ENCODE data around the gene IGLL1. TPM values are rescaled to one million over a fixed set of nuclear protein-coding genes. Genes with fewer than 3 reads are reported as not detected.
"Not testable (repeated sequence)": the region's sequence is repeated elsewhere in the genome, so short reads cannot be mapped to it uniquely, and the experiment has no call there.

The IGLL1 gene
- polyA plus RNA-seq, 3 donors: 0.28 to 1.9 (median 0.88) TPM

DNA sequence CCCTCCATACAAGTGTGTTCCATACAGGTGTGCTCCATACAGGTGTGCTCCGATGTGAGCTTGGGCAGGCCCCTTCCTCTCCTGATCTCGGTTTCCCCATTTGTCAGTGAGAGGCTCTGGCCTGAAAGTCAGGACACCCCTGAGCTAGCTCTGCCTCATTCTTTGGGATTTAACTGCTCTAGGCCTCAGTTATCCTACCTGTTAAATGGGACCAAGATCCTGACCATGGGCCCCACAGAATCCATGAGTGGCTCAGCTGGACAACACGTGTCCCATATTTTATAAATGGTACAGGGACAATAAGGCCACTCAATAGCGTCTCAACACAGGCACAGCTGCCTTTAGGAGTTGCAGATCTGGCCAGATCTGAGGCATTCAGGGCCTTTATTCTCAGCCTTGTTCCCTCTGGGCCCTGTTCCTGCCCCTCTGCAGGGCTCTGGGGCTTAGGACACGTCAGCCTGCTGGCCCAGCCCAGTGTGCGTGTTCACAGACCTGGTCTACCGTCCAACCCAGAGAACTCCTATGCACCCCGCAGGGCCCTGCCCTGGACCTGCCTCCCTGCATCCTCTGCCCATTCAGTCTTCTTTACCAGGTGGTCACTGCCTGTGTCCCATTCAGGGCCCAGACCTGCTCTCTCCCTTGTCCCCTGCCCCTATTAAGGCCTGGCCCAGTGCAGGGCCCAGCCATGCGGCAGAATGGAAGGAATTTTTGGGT is 18.9 kb upstream of the IGLL1 start:
- no peak for DNase-seq (ENCODE audit: extremely low read depth in 1 of 11, low read depth in 9 of 11, low spot score in 4 of 11)

DNA sequence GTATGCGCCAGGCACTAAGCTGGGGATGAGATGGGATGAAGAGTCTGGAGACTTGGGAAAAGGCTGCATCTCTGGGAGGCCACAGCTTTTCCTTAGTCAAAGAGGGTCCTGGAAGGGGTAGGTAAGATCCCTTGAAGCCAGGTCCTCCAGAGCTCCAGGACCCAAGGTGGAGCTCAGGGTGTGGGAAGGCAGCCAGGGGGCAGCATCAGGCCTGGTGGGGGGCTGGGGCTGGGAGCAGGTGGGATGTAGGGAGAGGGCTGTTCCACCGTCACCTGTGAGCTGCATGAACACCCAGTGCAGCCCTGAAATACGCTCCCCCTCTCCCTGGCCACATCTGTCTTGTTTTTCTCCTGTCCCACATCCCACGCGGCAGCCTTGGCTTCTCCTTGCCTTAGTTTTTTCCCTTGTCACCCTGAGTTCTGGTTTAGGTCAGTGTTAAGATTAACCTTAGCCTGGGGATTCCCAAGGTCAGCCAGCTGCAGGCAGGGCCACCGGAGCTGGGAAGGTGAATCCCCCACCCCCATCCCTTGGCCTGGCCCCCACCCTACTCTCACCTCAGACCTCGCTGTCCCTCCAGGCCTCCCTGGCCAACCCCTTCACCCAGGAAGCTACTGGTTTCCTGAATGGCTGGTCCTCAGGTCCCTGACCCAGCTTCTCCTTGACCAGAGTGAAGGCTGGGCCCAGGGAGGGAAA is 17.6 kb upstream of the IGLL1 start:
- DNase-seq (ENCODE audit: extremely low read depth in 1 of 11, low read depth in 9 of 11, low spot score in 4 of 11): not testable (repeated sequence)

DNA sequence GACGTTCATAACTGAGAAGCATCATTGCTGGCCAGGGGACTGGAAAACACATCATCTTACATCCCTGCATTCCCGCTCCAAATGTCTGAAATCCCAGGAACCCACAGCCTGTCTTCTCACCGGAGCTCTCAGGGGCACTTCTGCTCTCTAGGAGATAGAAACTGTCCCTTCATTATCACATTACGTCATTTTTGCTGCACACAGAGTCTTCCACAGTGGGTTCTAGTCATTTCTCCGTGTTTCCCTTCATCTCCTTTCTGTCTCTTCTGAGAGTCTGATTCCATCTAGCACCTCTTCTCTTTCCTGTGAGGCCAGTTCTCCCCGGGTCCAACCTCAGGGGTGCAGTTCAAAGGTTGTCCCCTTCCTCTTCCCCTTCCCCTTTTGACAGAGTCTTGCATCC is 15.8 kb upstream of the IGLL1 start:
- DNase-seq (ENCODE audit: extremely low read depth in 1 of 11, low read depth in 9 of 11, low spot score in 4 of 11): not testable (repeated sequence)

DNA sequence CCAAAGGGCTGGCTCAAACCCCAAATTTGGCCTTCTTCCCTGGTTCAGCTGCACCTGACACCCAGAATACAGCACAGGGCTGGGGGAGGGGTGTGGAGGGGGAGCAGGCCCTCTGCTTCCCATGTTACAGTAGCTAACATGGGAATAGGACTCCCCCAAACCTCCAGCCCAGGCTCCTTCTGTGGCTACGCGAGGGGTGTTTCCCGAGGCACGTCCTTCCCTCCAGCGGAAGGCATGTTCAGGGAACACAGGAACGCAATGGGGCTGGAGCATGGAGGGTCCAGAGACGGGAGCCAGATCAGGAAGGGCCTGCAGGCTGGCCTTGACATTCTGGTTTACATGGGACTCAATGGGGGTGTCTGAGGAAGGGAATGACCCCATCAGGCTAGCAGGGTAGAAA is 11.8 kb upstream of the IGLL1 start:
- no peak for DNase-seq (ENCODE audit: extremely low read depth in 1 of 11, low read depth in 9 of 11, low spot score in 4 of 11)

DNA sequence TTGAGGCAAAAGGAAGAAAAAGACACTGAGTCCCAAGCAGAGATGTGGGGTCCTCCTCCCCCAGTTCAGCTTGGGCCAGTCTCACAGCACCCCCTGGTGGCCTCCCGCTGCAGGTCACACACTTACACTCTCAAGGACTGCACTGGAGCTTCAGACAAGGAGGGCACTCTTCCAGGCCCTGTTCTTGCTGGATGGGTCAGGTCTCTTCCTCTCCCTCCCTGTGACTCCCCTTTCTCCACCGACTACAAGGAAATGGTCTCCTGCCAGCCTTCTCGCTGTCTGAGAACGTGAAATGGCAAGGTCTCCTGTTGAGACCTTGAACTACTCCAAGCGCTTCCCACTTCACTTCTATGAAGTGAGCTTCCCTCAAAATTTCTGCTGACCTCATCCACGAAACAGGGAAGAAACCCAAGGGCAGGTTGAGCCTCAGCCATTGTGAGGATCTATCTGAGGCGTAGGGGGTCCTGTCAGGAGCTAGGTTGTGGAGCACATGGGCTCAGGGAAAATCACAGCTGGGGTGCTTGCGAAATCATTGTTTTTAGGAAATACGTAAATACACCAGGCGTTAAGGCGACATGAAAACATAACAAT is 11.2 kb upstream of the IGLL1 start:
- DNase-seq (ENCODE audit: extremely low read depth in 1 of 11, low read depth in 9 of 11, low spot score in 4 of 11): peak in 10 of 11 donors; percentile 30 to 67 (median 47)

DNA sequence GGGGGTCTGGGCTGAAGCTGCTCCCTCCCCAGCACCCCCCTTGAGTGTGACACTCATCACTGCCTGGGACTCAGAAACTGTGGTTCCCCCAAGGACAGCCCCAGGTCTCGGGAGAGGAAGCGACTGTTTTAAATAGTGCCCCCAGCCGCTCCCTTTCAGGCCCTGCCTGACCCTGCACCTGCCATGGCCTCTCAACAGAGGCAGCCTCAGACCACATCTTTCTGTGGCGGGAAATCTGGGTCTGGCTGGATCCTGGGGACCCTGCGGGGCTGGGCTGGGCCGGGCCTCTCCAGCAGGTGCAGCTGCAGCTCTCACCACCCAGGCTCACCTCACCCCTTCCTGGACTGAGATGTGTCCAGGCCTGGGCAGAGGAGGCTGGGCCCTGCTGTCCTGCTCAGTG is 3.7 kb upstream of the IGLL1 start:
- no peak for DNase-seq (ENCODE audit: extremely low read depth in 1 of 11, low read depth in 9 of 11, low spot score in 4 of 11)

DNA sequence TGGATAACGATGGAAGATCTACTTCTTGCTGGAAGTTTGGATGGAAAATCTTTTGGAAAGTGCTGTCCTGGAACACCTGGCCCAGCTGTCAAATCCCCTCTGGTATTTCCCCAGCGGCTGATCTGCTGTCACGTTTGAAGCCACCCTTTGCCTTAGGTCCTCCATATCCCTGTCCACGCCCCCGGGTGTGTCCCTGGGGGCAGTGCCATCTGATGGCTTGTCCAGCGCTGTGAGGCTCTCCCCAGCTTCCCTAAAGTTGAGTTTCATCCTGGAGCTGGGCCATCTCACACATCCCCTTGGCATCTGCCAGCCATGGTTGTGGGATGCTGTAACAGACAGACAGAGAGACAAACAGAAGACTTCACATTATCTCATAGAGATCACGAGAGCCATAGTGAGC is 3.1 kb upstream of the IGLL1 start:
- DNase-seq (ENCODE audit: extremely low read depth in 1 of 11, low read depth in 9 of 11, low spot score in 4 of 11): no peak

DNA sequence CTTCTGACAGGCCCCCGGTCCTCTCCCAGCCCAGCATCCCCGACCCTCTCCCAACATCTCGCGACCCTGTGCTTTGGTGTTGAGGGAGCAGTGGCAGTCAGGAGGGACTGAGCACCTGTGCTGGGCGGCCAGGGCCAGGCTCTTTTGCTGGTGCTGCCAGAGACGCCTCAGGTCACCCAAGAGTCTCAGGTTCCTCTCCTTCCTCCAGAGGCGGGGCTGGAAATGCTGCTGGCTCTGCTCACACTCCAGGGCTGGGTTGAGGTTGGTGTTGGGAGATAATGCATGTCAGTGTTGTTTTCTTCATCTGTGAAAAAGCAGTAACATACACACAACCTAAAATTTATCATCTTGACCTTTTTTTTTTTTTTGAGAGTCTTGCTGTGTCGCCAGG is 1.2 kb upstream of the IGLL1 start:
- no peak for DNase-seq (ENCODE audit: extremely low read depth in 1 of 11, low read depth in 9 of 11, low spot score in 4 of 11)

DNA sequence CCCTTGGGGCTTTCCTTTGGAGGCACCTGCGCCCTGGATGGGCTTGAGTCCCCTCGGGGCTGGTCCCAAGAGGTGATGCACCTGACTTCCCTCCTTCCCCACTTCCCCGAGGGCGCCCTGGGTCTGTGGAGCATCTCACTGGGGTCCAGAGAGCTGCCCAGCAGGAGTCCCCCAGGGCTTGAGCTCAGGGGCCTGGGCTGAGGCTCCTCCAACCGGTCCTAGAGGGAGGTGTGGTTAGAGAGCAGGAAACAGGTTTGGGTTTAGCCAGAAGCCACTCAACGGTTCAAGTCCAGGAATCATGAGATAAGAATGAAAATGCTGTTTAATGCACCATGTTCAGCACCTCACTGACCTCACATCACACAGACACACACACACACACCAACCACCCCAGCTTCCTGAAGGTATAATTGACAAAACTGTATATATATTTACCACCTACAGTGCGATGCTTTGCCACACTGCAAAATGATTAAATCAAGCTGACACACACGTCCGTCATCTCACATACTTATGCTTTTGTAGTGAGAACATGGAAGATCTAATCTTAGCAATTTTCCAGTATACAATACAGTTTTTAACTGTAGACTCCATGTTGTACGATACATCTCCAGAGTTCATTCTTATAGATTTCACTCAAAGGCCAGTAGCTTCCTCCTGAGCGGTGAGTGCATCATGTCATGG is 628 bp upstream of the IGLL1 start:
- DNase-seq (ENCODE audit: extremely low read depth in 1 of 11, low read depth in 9 of 11, low spot score in 4 of 11): no peak

DNA sequence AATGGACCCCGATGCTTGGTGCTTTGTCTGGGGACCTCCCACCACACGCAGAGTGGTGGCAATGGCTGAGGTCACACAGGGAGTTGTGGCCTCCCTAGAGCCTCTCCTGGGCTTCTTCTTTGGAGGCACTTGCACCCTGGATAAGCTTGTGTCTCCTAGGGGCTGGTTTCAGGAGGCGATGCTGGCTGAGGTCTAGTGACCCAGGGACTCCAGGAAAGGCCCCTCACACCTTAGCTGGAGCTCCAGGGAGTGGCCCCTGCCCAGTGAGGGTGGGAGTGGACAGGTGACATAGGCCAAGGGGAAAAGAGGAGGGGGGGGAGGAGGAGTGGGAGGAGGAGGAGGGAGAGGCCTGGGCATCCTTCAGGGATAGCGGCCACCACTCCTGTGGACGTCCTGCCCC is 810 bp downstream of the IGLL1 start:
- no peak for DNase-seq (ENCODE audit: extremely low read depth in 1 of 11, low read depth in 9 of 11, low spot score in 4 of 11)

DNA sequence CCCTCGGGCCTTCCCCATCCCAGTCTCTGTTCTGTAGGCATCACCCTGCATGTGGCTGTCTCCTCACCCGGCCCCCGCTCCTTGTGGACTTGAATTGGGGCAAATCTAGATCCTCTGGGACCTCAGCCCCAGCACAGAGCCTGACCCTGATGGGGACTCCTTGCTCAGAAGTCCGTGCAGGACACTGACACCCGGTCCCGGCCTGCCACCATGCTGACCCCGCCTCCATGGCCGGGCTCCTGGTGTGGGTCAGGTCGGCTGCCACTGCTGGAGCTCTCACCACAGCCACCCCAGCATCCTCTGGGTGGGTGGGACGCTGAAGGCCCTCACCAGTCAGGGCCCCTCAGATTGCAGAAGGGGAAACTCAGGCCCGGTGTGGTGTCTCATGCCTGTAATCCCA is 1.8 kb downstream of the IGLL1 start:
- no peak for DNase-seq (ENCODE audit: extremely low read depth in 1 of 11, low read depth in 9 of 11, low spot score in 4 of 11)

DNA sequence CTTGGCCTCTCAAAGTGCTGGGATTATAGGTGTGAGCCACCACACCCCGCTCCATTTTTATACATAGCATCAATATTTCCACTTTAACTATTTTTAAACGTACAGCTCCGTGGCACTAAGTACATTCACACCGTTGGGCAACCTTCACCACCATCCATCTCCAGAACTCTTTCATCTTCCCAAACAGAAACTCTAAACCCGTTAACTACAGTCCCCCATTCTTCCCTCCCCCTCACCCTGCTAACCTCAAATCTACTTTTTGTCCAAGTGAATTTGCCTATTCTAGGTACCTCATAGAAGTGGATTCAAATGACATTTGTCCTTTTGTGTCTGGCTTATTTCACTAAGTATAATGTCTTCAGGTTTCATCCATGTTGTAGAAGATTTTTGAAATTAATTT is 3.4 kb downstream of the IGLL1 start:
- no peak for DNase-seq (ENCODE audit: extremely low read depth in 1 of 11, low read depth in 9 of 11, low spot score in 4 of 11)

DNA sequence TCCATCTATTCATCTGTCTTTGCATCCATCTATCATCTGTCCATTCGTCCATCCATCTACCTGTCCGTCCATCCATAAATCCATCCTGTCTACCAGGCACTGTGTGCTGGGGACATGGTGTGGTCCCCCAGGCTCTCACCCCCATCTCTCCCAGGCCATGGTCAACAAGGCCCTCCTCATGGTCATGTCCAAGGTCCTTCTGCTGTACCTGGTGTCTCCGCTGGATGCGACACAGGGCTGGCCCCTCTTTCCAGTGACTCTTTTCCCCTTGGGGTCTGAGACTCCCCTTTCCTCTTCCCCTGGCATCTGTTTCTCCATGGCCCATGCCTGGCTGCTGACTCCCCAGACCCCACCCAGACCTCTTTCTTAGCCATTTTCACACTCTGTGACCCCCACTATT is 4.5 kb downstream of the IGLL1 start:
- no peak for DNase-seq (ENCODE audit: extremely low read depth in 1 of 11, low read depth in 9 of 11, low spot score in 4 of 11)

DNA sequence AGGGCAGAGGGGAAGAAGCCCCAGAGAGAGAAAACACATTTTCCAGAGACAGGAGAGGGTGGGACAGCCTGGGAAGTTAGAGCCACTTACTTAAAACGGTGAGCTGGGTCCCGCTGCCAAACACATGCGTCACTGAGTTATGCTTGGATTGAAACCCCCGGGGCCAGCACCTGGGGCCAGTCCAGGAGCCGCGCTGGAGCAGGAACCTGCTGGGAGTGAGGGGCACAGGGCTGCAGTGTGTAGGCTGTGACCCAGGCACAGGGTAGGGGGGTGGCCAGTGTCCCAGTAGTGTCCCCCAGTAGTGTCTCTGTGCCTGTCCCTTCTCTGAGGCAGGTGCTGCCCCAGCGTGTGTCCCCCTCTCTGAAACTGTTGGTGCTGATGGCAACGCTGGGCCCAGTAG is 5.2 kb downstream of the IGLL1 start:
- no peak for DNase-seq (ENCODE audit: extremely low read depth in 1 of 11, low read depth in 9 of 11, low spot score in 4 of 11)

DNA sequence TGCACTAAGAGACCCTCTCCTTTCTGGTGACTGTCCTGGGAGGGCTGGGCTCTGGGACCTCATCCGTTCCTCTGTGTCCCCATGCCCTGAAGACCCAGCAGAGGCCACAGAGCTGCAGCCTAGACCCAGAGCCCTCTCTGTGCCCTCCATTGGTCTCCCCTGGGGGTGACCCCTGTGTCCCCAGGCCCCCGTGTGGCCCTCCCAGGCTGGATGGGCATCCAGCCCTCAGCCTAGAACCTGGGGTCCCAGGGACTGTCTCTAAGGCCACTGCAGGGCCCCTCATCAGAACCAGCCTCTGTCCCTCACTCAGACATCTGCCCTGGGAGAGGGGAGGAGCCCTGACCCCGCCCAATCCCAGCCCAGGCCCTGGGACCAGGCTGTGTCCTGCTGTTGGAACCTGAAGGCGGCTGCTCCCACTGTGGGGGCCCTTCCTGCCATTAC is 5.7 kb downstream of the IGLL1 start:
- DNase-seq (ENCODE audit: extremely low read depth in 1 of 11, low read depth in 9 of 11, low spot score in 4 of 11): no peak

DNA sequence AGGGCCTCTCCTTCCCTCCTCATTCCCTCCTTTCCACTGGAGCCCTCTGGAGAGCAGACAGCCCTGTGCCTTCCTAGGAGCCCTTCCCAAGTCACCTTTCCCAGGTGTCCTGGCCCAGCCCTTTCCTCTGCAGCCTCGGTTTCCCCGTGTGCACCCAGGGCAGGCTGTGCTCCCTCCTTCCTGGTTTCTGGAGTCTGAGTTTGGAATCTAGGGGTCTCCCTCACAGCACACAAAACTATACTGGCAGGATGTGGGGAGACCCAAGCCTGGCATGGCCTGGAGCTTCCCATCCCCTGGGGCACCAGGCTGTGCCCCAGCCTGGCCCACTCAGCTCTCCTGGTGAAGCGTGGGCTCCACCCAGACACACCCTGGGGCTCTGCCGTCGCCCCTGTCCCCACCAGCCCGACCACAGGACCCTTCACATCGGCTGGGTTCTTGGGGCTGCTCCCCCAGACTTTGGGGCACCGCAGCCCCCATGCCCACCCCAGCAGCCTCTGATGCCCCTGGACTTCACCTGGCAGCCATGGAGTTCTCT is 6.3 kb downstream of the IGLL1 start:
- not testable (repeated sequence) for DNase-seq (ENCODE audit: extremely low read depth in 1 of 11, low read depth in 9 of 11, low spot score in 4 of 11)

DNA sequence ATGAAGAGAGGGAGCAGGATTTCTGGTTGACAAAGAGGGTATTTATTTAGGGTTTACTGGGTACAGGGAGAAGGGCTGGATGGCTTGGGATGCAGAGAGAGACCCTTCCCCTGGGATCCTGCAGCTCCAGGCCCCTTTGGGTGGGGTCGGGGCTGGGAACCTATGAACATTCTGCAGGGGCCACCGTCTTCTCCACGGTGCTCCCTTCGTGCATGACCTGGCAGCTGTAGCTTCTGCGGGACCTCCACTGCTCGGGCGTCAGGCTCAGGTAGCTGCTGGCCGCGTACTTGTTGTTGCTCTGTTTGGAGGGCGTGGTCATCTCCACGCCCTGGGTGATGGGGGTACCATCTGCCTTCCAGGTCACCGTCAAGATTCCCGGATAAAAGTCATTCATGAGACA is 7.0 kb downstream of the IGLL1 start:
- DNase-seq (ENCODE audit: extremely low read depth in 1 of 11, low read depth in 9 of 11, low spot score in 4 of 11): not testable (repeated sequence)

DNA sequence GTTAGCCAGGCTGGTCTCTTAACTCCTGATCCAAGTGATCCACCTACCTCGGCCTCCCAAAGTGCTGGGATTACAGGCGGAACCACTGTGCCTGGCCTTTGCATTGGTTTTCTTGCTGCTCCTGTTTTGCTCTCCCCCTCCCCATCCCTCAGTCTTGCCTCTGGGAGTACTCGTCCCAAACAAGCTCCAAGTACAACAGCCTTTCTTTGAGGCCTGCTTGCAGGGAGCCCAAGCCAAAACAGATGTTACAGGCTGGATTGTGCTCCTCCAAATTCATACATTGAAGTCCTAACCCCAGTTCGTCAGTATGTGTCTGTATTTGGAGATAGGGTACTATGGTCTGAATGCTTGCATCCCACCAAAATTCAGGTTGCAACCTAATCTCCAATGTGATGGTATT is 8.6 kb downstream of the IGLL1 start:
- DNase-seq (ENCODE audit: extremely low read depth in 1 of 11, low read depth in 9 of 11, low spot score in 4 of 11): no peak

DNA sequence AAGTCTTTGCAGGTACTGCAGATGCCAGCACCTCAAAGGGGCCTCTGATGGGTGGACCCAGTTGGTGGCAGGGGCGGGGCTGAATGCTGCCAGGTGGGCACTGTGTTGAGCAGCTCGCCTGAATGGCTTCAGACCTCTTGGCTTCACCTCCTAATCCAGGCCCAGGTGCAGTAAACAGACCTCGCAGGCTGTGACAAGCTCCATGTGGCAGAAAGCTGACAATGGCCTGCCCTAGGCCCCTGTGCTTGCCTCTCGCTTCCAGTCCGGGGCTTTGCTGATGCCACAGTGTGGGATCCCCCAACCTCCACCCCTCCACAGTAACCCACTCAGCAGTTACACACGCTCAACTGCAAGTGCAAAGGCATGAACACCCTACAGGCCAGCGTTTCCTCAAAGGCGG is 9.4 kb downstream of the IGLL1 start:
- DNase-seq (ENCODE audit: extremely low read depth in 1 of 11, low read depth in 9 of 11, low spot score in 4 of 11): no peak

DNA sequence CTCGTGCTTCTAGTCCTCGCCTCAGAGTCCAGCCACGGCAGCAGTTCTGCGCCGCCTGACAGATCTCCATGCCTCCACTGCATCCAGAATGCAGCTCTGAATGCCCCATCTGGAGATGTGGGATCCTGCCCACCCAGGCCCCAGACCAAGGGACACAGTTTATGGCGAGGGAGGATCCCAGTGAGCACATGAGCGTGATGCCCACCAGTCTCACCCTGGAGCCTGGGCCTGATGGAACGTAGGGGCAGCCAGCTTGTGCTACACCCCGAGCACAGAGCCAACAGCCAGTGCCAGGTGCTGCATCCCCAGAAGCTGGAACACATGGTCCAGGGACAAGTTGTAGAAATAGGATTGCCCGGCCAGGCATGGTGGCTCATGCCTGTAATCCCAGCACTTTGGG is 10.4 kb downstream of the IGLL1 start:
- DNase-seq (ENCODE audit: extremely low read depth in 1 of 11, low read depth in 9 of 11, low spot score in 4 of 11): no peak

Measured in renal cortex interstitium (tissue), 11 donors.